GM12891 (cell line): ENCODE data around the gene FCRLB.
"Not testable (repeated sequence)": the region's sequence is repeated elsewhere in the genome, so short reads cannot be mapped to it uniquely, and the experiment has no call there.

ENCODE experiments used
- DNase-seq: peaks from one replicate; pipeline ENCODE4 v3.0.0; 2011; ENCODE audit warnings: low spot score; ENCODE audit not compliant: insufficient read length
- FAIRE-seq: peaks from 2 replicates; lab custom pipeline; 2011; peaks lifted over from hg19 to GRCh38; lab: Jason Lieb, UNC
- PAX5 ChIP-seq: IDR thresholded peaks from 2 replicates; pipeline ENCODE4 v1.6.1; 2011; ENCODE audit warnings: low read length, moderate library complexity, mild to moderate bottlenecking; ENCODE audit not compliant: insufficient read depth, severe bottlenecking
- POLR2A ChIP-seq: IDR thresholded peaks from 2 replicates; pipeline ENCODE4 v1.6.1; 2011; ENCODE audit warnings: low read depth, low read length, control low read depth
- POLR2AphosphoS5 ChIP-seq: IDR thresholded peaks from 2 replicates; pipeline ENCODE4 v1.6.1; 2011; ENCODE audit warnings: low read depth, low read length, control low read depth
- POU2F2 ChIP-seq: IDR thresholded peaks from 2 replicates; pipeline ENCODE4 v1.6.1; 2011; ENCODE audit warnings: low read depth, mild to moderate bottlenecking, control low read depth, low read length, moderate library complexity
- SPI1 ChIP-seq: IDR thresholded peaks from 2 replicates; pipeline ENCODE4 v1.6.1; 2011; ENCODE audit warnings: low read depth, low read length, control low read depth
- TAF1 ChIP-seq: IDR thresholded peaks from 2 replicates; pipeline ENCODE4 v1.6.1; 2011; ENCODE audit warnings: low read depth, low read length, control low read depth

FCRLB gene

GRCh38 chr1:161768986-161769672, 47.8 kb downstream of the FCRLB start:
- TF ChIP-seq TAF1 (no peak), POLR2AphosphoS5 (no peak), POLR2A (no peak), POU2F2 (no peak), PAX5 (no peak), SPI1 (no peak)
- DNase-seq: no peak
- FAIRE-seq: no peak

GRCh38 chr1:161769673-161770045, 48.3 kb downstream of the FCRLB start:
- not testable (repeated sequence) for FAIRE-seq, DNase-seq

- TF ChIP-seq POU2F2: no peak
- TF ChIP-seq POLR2AphosphoS5: no peak
- TF ChIP-seq POLR2A: no peak
- TF ChIP-seq TAF1: no peak
- no peak for TF ChIP-seq SPI1
- no peak for TF ChIP-seq PAX5
- DNase-seq (no peak), FAIRE-seq (no peak)
These were observed 48.9 kb downstream of the FCRLB start for GRCh38 chr1:161770250-161770649.

- DNase-seq (no peak), FAIRE-seq (no peak)
- TF ChIP-seq POU2F2 (no peak), SPI1 (no peak), PAX5 (no peak), POLR2A (no peak), POLR2AphosphoS5 (no peak), TAF1 (no peak)
These were observed 49.8 kb downstream of the FCRLB start for GRCh38 chr1:161771161-161771560.

- DNase-seq (no peak), FAIRE-seq (peak; percentile 65)
- TF ChIP-seq SPI1 (no peak), PAX5 (no peak), POLR2A (no peak), POLR2AphosphoS5 (no peak), TAF1 (no peak), POU2F2 (no peak)
These were observed 50.6 kb downstream of the FCRLB start for GRCh38 chr1:161771973-161772372.

GRCh38 chr1:161772397-161772796, 51.1 kb downstream of the FCRLB start:
- TF ChIP-seq POLR2AphosphoS5 (no peak), SPI1 (no peak), TAF1 (0 out of 2 replicates have a peak, but pooled peaks have one; percentile 17), PAX5 (no peak)
- DNase-seq (no peak), FAIRE-seq (peak; percentile 23)

GRCh38 chr1:161773791-161774190, 52.4 kb downstream of the FCRLB start:
- FAIRE-seq (no peak), DNase-seq (no peak)
- TF ChIP-seq TAF1 (no peak), PAX5 (no peak), POLR2AphosphoS5 (no peak), POLR2A (no peak), SPI1 (no peak), POU2F2 (no peak)

GRCh38 chr1:161777261-161777660, 55.9 kb downstream of the FCRLB start:
- peak; percentile 47 for FAIRE-seq
- no peak for DNase-seq
- TF ChIP-seq PAX5: no peak
- TF ChIP-seq POLR2AphosphoS5: no peak
- no peak for TF ChIP-seq POLR2A
- TF ChIP-seq POU2F2: no peak
- no peak for TF ChIP-seq SPI1
- no peak for TF ChIP-seq TAF1
